Upper lobe of left lung (tissue), 6 donors: ENCODE results near the gene ALG2. TPM values are rescaled to one million over a fixed set of nuclear protein-coding genes. Genes with fewer than 3 reads are reported as not detected.
A peak's percentile ranks its signal among the peaks of the same experiment; 100 is the strongest.

Source experiments
- ATAC-seq, 2 donors: fragments of 200-7000 bp; cut with Tn5 transposase; one replicate each; pipeline ENCODE4 v1.9.1; 2022; ENCODE audit warnings: mild to moderate bottlenecking in 2 of 2, moderate library complexity in 2 of 2; ENCODE audit not compliant: low FRiP score in 2 of 2
- DNase-seq, 2 donors: peaks; one replicate each; pipeline ENCODE4 v3.0.0-alpha.2; 2019 to 2020
- H3K27ac ChIP-seq, 4 donors: fragments of 200-600 bp; sonication (generic); one replicate each; pipeline ENCODE4 v1.5.1; 2016 to 2019
- H3K27me3 ChIP-seq, 4 donors: fragments of 200-600 bp; sonication (generic); one replicate each; pipeline ENCODE4 v1.5.1; 2017 to 2019
- H3K36me3 ChIP-seq, 4 donors: fragments of 200-600 bp; sonication (generic); one replicate each; pipeline ENCODE4 v1.5.1; 2016 to 2019
- H3K4me1 ChIP-seq, 4 donors: fragments of 200-600 bp; sonication (generic); one replicate each; pipeline ENCODE4 v1.5.1; 2018 to 2019
- H3K4me3 ChIP-seq, 4 donors: fragments of 200-600 bp; sonication (generic); one replicate each; pipeline ENCODE4 v1.5.1; 2017 to 2019; ENCODE audit warnings: mild to moderate bottlenecking in 2 of 4, moderate library complexity in 1 of 4
- H3K9me3 ChIP-seq, 4 donors: fragments of 200-600 bp; sonication (generic); one replicate each; pipeline ENCODE4 v1.5.1; 2018 to 2019
- CTCF ChIP-seq, 6 experiments: fragments of 450-650 bp in 4 of 6; fragments of 200-600 bp in 2 of 6; sonication (generic) in 2 of 6; IDR thresholded peaks; one replicate each; pipeline ENCODE4 v1.5.1; 2016 to 2019; ENCODE audit warnings: antibody characterized with exemption in 6 of 6
- EP300 ChIP-seq, 4 donors: sonication (generic); formaldehyde crosslinking; IDR thresholded peaks; one replicate each; pipeline ENCODE4 v1.5.1; 2017; ENCODE audit warnings: antibody characterized with exemption in 4 of 4, control low read depth in 2 of 4
- POLR2A ChIP-seq, 4 donors: fragments of 450-650 bp; IDR thresholded peaks; one replicate each; pipeline ENCODE4 v1.5.1; 2016 to 2017; ENCODE audit warnings: antibody characterized with exemption in 4 of 4, mild to moderate bottlenecking in 2 of 4
- POLR2AphosphoS5 ChIP-seq, 2 donors: sonication (generic); formaldehyde crosslinking; IDR thresholded peaks; one replicate each; pipeline ENCODE4 v1.5.1; 2017; ENCODE audit warnings: antibody characterized with exemption in 2 of 2
- WGBS, 2 donors: methylation state at CpG; one replicate each; pipeline ENCODE4 v1.1.5; 2017 to 2018; 5-methylcytosine and 5-hydroxymethylcytosine counted together
- total RNA-seq, 6 donors: library from RNA; depleted of rRNA in 4 of 6; stranded (reverse); fragments of >200 nt in 4 of 6; gene quantifications; one replicate each; pipeline versions ENCODE4 v1.1.0 to v1.2.1, GENCODE V29; 2016 to 2021
- donor health status: DM: no; HTN: no; CAD: no; lungs with moderate emphysema.
- donor health status: DM: no; HTN: yes; CAD: no; lungs with severe emphysema.

ALG2 gene
- total RNA-seq, 6 donors from 2014 or later, result 22.2 to 61.4 (median 41.2) TPM

DNA sequence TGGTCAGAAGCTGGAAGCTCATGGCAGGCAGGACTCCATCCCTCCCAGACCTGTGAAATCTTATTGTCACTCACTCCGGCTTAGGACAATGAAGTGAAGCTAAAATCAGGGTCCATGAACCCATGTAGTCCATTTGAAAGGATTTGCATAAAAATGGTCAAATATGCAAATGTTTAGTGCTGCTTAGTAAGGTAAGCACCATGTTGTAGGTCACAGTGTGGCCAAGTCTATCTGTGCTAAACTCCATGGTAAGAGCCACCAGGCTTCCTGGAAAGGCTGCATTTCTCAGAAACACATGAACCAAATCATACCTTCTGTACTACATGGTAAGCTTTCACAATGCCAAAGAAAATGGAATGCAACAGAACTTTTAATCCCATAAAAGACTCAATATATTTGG, 5.7 kb downstream of the ALG2 start:
- ATAC-seq (no peak), DNase-seq (no peak)
- H3K4me1 ChIP-seq, result peaks cover 12 to 34% (median 21%) of the 10 kb centered on the region in 4 donors
- H3K27me3 ChIP-seq, result no peaks in the 10 kb centered on the region
- H3K27ac ChIP-seq, result no peak overlapping the region
- H3K4me3 ChIP-seq, result no peak overlapping the region
- TF ChIP-seq CTCF (IDR thresholded peaks at IDR 0.05) (no peak), EP300 (IDR thresholded peaks at IDR 0.05) (no peak), POLR2AphosphoS5 (IDR thresholded peaks at IDR 0.05) (no peak), POLR2A (IDR thresholded peaks at IDR 0.05) (no peak)
- WGBS, 2 donors, result 95 to 100% methylated on average over 1 of the region's 1 CpG
- H3K36me3 ChIP-seq, result peaks cover 0 to 29% (median 3%) of the 10 kb centered on the region in 4 donors
- no peaks in the 10 kb centered on the region for H3K9me3 ChIP-seq

- DNase-seq, result no peak
- no peak for ATAC-seq
- Histone ChIP-seq H3K36me3 (peaks cover 0 to 23% (median 3%) of the 10 kb centered on the region in 4 donors), H3K4me3 (no peak overlapping the region), H3K27ac (no peak overlapping the region), H3K4me1 (peaks cover 0 to 6% (median 0%) of the 10 kb centered on the region in 4 donors), H3K9me3 (no peaks in the 10 kb centered on the region), H3K27me3 (no peaks in the 10 kb centered on the region)
- 71 to 88% methylated on average over 1 of the region's 1 CpG for WGBS, 2 donors
- no peak for TF ChIP-seq POLR2A (IDR thresholded peaks at IDR 0.05)
- TF ChIP-seq EP300 (IDR thresholded peaks at IDR 0.05), result no peak
- TF ChIP-seq POLR2AphosphoS5 (IDR thresholded peaks at IDR 0.05), result no peak
Measured at GRCh38 chr9:99213197-99213596, 8.5 kb downstream of the ALG2 start.

DNA sequence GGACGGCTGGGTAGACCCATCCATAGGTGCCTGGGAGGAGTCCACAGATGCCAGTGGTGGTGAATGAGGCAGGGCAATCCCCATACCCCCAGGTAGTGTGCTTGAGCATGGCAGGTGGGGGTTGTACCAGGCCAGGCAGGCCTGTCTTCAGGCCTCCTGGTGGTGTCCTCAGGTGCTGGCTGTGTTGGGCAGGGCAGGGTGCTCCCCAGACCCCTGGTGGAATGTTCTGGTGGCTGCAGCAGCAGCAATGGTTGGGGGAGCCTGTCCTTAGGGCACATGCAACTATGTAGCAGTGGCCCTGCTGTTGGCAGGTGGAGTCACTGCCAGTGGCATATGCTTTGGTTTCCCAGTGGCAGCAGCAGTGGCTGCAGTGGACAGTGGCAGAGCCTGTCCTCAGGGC, 10.0 kb downstream of the ALG2 start:
- H3K4me3 ChIP-seq, result no peak overlapping the region
- ATAC-seq (peak in 1 of 2 donors; percentile 55), DNase-seq (peak in 1 of 2 donors; percentile 8)
- TF ChIP-seq CTCF (IDR thresholded peaks at IDR 0.05) (peak in 1 of 6 experiments; percentile 5), EP300 (IDR thresholded peaks at IDR 0.05) (no peak)
- H3K27ac ChIP-seq, result no peak overlapping the region
- no peaks in the 10 kb centered on the region for H3K27me3 ChIP-seq
- peaks cover 0 to under 1% (median 0%) of the 10 kb centered on the region in 4 donors for H3K9me3 ChIP-seq
- peaks cover 0 to 11% (median 2%) of the 10 kb centered on the region in 4 donors for H3K36me3 ChIP-seq
- 83 to 92% methylated on average over 1 of the region's 1 CpG for WGBS, 2 donors
- H3K4me1 ChIP-seq, result no peaks in the 10 kb centered on the region

DNA sequence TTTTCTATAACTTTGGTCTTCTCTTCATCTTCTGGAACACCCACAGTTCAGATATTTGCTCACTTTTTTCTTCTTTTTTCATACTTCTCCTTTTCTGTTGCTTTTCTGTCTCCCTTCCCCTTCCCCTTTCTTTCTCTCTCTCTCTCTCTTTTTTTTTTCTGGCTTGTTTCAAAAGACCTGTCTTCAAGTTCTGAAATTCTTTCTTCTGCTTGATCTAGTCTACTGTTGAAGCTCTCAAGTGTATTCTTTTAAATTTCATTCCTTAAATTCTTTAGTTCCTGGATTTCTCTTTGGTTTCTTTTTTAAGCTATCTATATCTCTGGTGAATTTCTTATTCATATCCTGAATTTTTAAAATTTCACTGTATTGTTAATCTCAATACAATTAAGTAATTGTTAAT, 11.2 kb downstream of the ALG2 start:
- H3K27ac ChIP-seq, result no peak overlapping the region
- H3K9me3 ChIP-seq, result peaks cover 0 to 3% (median 0%) of the 10 kb centered on the region in 4 donors
- H3K27me3 ChIP-seq, result no peaks in the 10 kb centered on the region
- DNase-seq (no peak), ATAC-seq (no peak)
- H3K4me3 ChIP-seq, result no peak overlapping the region
- H3K36me3 ChIP-seq, result peaks cover 0 to 7% (median 2%) of the 10 kb centered on the region in 4 donors
- no peak for TF ChIP-seq POLR2AphosphoS5 (IDR thresholded peaks at IDR 0.05)
- H3K4me1 ChIP-seq, result no peaks in the 10 kb centered on the region

DNA sequence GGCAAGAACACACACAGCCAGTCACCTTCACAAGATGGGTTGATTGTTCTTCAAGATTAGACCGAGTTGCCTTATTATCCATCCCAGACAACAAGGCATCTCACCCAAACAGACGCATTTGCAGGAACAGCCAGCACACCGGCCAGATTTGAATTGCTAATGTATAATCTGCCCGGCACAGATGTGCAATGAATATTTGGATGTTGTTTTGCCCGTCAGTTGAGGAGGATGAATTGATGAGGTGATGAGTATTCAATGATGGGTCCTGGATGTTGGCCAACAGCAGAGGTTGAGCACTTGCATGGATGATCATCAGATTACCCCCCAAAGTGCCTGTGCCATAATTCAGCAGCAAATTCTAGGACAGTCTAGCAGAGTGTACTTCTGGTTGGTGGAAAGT, 20.1 kb downstream of the ALG2 start:
- no peak for DNase-seq
- WGBS, 2 donors, result 69 to 78% methylated on average over 4 to 5 of the region's 5 CpGs
- Histone ChIP-seq H3K9me3 (peaks cover 0 to under 1% (median 0%) of the 10 kb centered on the region in 4 donors), H3K36me3 (no peaks in the 10 kb centered on the region), H3K27me3 (no peaks in the 10 kb centered on the region), H3K4me1 (no peaks in the 10 kb centered on the region), H3K4me3 (no peak overlapping the region), H3K27ac (no peak overlapping the region)
- no peak for TF ChIP-seq POLR2A (IDR thresholded peaks at IDR 0.05)
- no peak for TF ChIP-seq EP300 (IDR thresholded peaks at IDR 0.05)
- TF ChIP-seq CTCF (IDR thresholded peaks at IDR 0.05), result no peak
- TF ChIP-seq POLR2AphosphoS5 (IDR thresholded peaks at IDR 0.05), result no peak
- ATAC-seq, result no peak

DNA sequence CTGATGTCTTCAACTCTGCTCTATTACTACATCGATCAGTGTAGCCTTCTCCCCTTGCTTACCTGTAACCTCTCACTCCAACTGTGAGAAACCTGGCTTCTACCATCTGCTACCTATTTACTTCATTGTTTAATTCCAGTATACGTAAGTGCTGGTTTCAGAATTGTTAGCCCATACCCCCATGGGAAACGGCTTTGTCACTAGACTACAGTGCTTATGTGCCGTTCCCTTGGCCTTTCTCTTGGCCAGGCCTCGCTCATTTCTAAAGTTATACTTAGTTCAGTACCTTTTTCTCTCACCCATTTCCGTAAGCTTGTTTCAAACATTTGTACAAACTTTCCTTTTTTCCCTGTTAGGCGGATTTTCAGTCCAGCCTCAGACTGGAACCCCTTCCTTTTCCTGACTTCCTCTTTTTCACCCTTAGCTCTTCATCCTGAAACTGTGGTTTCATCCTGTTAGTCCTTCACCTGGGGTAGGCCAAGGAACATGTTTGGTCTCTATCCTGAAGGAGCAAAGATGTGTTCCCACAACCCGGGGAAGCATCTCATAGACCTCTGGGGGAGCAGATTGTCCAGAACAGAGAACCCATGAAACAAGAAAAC, 21.7 kb downstream of the ALG2 start:
- Histone ChIP-seq H3K27me3 (no peaks in the 10 kb centered on the region), H3K27ac (no peak overlapping the region), H3K4me1 (no peaks in the 10 kb centered on the region), H3K36me3 (no peaks in the 10 kb centered on the region), H3K4me3 (no peak overlapping the region), H3K9me3 (no peaks in the 10 kb centered on the region)
- TF ChIP-seq POLR2A (IDR thresholded peaks at IDR 0.05), result no peak
- TF ChIP-seq POLR2AphosphoS5 (IDR thresholded peaks at IDR 0.05), result no peak
- TF ChIP-seq CTCF (IDR thresholded peaks at IDR 0.05), result no peak
- no peak for TF ChIP-seq EP300 (IDR thresholded peaks at IDR 0.05)
- ATAC-seq (no peak), DNase-seq (no peak)
- 85 to 89% methylated on average over 8 of the region's 8 CpGs for WGBS, 2 donors
